Sigmoid colon (tissue), 7 donors: ENCODE results near the gene MYOZ2. TPM values are rescaled to one million over a fixed set of nuclear protein-coding genes. Genes with fewer than 3 reads are reported as not detected.

ENCODE experiments used
- DNase-seq: peaks from one replicate; pipeline ENCODE4 v3.0.0-alpha.2; 2019
- H3K27ac ChIP-seq, 4 donors: fragments of 200-600 bp; sonication (generic); one replicate each; pipeline ENCODE4 v1.5.1; 2016 to 2019; ENCODE audit warnings: mild to moderate bottlenecking in 1 of 4
- H3K27me3 ChIP-seq, 3 donors: fragments of 200-600 bp; sonication (generic); one replicate each; pipeline ENCODE4 v1.5.1; 2019; ENCODE audit warnings: mild to moderate bottlenecking in 1 of 3
- H3K36me3 ChIP-seq, 4 donors: fragments of 200-600 bp; sonication (generic); one replicate each; pipeline ENCODE4 v1.5.1; 2016 to 2019
- H3K4me1 ChIP-seq, 4 donors: fragments of 200-600 bp; sonication (generic); one replicate each; pipeline ENCODE4 v1.5.1; 2017 to 2019
- H3K4me3 ChIP-seq, 4 donors: fragments of 200-600 bp; sonication (generic); one replicate each; pipeline ENCODE4 v1.5.1; 2017 to 2019; ENCODE audit warnings: mild to moderate bottlenecking in 2 of 4, moderate library complexity in 1 of 4
- H3K9me3 ChIP-seq, 4 donors: fragments of 200-600 bp in 3 of 4; sonication (generic) in 3 of 4; one replicate each; pipeline versions ENCODE4 v1.5.1 to v1.6.1; 2013 to 2019
- EP300 ChIP-seq, 4 donors: sonication (generic); formaldehyde crosslinking; IDR thresholded peaks; one replicate each; pipeline ENCODE4 v1.6.1; 2017; ENCODE audit warnings: antibody characterized with exemption in 4 of 4
- POLR2A ChIP-seq, 2 donors: fragments of 450-650 bp; IDR thresholded peaks; one replicate each; pipeline ENCODE4 v1.6.1; 2016; ENCODE audit warnings: antibody characterized with exemption in 2 of 2, mild to moderate bottlenecking in 2 of 2, moderate library complexity in 2 of 2
- POLR2AphosphoS5 ChIP-seq, 4 donors: sonication (generic); formaldehyde crosslinking; IDR thresholded peaks; one replicate each; pipeline ENCODE4 v1.6.1; 2017; ENCODE audit warnings: antibody characterized with exemption in 4 of 4
- WGBS, 2 donors: extraction: QIAGEN DNeasy Blood & Tissue Kit; methylation state at CpG; one replicate each; pipeline ENCODE4 v1.1.7; 2013; 5-methylcytosine and 5-hydroxymethylcytosine counted together
- intact Hi-C: fragments of 100-400 bp; cut with DNase I; formaldehyde crosslinking; loops from one replicate; pipeline ENCODE4 v1.15.1; 2023
- polyA plus RNA-seq, 3 donors: library from polyadenylated mRNA; stranded (reverse); fragments of 200-250 nt; gene quantifications; one replicate each; pipeline ENCODE4 v1.2.3, GENCODE V29; 2013
- total RNA-seq, 4 donors: library from RNA; depleted of rRNA; stranded (reverse); fragments of >200 nt; gene quantifications; one replicate each; pipeline ENCODE4 v1.1.0, GENCODE V29; 2016
- TF ChIP-seq, protein P1 (sequence below), 4 experiments: fragments of 450-650 bp in 3 of 4; fragments of 200-600 bp in 1 of 4; IDR thresholded peaks; one replicate each; pipeline ENCODE4 v1.5.1; 2016 to 2019; ENCODE audit warnings: antibody characterized with exemption in 4 of 4, mild to moderate bottlenecking in 3 of 4, moderate library complexity in 2 of 4
- donor health status: healthy with polysubstance abuse.
- donor health status: Bipolar disorder and iron deficiency.
- donor health status: healthy.

Gene MYOZ2
- total RNA-seq (1 to 10 TPM in 1 of 4 donors, under 1 TPM in 3; 0.28 to 1.4 (median 0.82) TPM), polyA plus RNA-seq (under 1 TPM; 0.35 to 0.69 (median 0.60) TPM)

DNA sequence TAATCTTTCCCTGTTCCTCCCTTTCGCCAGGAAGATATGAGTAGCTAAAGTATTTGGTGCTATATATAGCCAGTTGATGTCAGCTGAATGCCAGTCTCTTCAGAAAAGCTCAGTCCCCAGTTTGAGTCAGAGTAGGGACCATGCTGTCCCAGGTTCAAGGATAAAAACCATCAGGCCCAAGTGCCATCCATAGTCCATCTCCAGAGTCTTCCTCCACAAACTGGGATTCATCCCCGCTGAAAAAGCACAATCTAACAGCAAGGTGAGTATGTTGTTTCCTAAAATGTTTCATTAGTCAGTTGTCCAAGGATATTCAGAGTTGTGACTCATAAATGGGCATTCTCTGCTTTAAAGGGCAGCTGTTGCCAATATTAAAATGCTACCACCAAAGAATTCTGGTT, at the start of gene MYOZ2:
TSS of gene MYOZ2 (plus strand) at position 112 of the 401 bp plus-strand sequence. CDS start 694 bp downstream, outside the sequence.
- 93 to 94% methylated on average over 2 of the region's 2 CpGs for WGBS, 2 donors
- H3K27me3 ChIP-seq = no peaks in the 10 kb centered on the region
- H3K4me3 ChIP-seq = no peak within 1 kb of the TSS
- H3K9me3 ChIP-seq = no peaks in the 10 kb centered on the region
- peak within 1 kb of the TSS in 1 of 4 donors; percentile 2 for H3K27ac ChIP-seq
- H3K4me1 ChIP-seq = peaks cover 0 to 14% (median 1%) of the 10 kb centered on the region in 4 donors
- TF ChIP-seq EP300 (IDR thresholded peaks at IDR 0.05) = no peak
- no peak for TF ChIP-seq POLR2A (IDR thresholded peaks at IDR 0.05)
- TF ChIP-seq, protein P1, sequence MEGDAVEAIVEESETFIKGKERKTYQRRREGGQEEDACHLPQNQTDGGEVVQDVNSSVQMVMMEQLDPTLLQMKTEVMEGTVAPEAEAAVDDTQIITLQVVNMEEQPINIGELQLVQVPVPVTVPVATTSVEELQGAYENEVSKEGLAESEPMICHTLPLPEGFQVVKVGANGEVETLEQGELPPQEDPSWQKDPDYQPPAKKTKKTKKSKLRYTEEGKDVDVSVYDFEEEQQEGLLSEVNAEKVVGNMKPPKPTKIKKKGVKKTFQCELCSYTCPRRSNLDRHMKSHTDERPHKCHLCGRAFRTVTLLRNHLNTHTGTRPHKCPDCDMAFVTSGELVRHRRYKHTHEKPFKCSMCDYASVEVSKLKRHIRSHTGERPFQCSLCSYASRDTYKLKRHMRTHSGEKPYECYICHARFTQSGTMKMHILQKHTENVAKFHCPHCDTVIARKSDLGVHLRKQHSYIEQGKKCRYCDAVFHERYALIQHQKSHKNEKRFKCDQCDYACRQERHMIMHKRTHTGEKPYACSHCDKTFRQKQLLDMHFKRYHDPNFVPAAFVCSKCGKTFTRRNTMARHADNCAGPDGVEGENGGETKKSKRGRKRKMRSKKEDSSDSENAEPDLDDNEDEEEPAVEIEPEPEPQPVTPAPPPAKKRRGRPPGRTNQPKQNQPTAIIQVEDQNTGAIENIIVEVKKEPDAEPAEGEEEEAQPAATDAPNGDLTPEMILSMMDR (IDR thresholded peaks at IDR 0.05) = no peak
- no peak for TF ChIP-seq POLR2AphosphoS5 (IDR thresholded peaks at IDR 0.05)
- no peak for DNase-seq
- intact Hi-C loops = no loop called here
- no peaks in the 10 kb centered on the region for H3K36me3 ChIP-seq

DNA sequence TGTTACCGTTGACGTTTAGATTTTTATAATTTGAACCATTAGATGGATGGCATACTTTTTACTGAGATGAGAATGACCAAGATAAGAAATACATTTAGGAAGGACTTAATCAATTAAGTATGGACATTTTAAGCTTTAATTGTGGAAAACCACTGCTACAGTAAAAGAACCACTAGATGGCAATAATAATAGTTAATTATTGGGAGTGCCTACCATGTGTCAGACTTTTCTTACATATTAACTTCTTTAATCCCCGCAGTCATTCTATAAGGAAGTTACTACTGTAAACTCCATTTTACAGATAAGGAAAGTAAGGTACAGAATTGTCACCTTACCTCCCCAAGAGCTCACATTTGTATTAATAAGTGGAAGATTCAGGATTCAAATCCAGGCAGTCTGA, 48.5 kb upstream of the MYOZ2 start:
- Histone ChIP-seq H3K4me3 (no peak overlapping the region), H3K27me3 (no peaks in the 10 kb centered on the region), H3K9me3 (peaks cover 0 to 2% (median 0%) of the 10 kb centered on the region in 4 donors), H3K4me1 (no peaks in the 10 kb centered on the region), H3K27ac (no peak overlapping the region), H3K36me3 (no peaks in the 10 kb centered on the region)
- no peak for DNase-seq
- no peak for TF ChIP-seq POLR2A (IDR thresholded peaks at IDR 0.05)
- TF ChIP-seq, protein P1 (IDR thresholded peaks at IDR 0.05) = no peak
- 68 to 77% methylated on average over 3 of the region's 3 CpGs for WGBS, 2 donors
- intact Hi-C loops = no loop called here

DNA sequence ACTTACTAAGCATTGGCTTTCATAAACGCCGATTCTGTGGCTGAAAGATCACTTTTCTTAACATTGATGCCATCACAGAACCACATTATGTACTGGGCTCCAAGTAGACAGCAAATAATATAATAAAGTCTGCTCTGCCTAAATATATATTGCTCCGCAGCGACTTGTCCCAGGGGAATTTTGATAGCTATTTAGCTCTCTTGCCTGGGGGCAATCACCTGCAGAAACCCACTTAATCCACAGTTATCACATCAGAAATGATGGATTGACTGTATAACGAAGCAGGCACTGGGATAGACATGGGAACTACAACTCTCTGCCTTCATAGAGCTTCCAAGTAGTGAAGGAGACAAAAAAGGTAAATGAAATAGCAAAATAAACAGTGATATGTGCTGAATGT, 48.0 kb upstream of the MYOZ2 start:
- intact Hi-C loops = no loop called here
- Histone ChIP-seq H3K27ac (no peak overlapping the region), H3K27me3 (no peaks in the 10 kb centered on the region), H3K4me1 (no peaks in the 10 kb centered on the region), H3K4me3 (no peak overlapping the region), H3K36me3 (no peaks in the 10 kb centered on the region), H3K9me3 (peaks cover 0 to 2% (median 0%) of the 10 kb centered on the region in 4 donors)
- DNase-seq = no peak
- TF ChIP-seq, protein P1 (IDR thresholded peaks at IDR 0.05) = no peak
- TF ChIP-seq EP300 (IDR thresholded peaks at IDR 0.05) (no peak), POLR2AphosphoS5 (IDR thresholded peaks at IDR 0.05) (no peak), POLR2A (IDR thresholded peaks at IDR 0.05) (no peak)
- 87 to 94% methylated on average over 5 of the region's 5 CpGs for WGBS, 2 donors

DNA sequence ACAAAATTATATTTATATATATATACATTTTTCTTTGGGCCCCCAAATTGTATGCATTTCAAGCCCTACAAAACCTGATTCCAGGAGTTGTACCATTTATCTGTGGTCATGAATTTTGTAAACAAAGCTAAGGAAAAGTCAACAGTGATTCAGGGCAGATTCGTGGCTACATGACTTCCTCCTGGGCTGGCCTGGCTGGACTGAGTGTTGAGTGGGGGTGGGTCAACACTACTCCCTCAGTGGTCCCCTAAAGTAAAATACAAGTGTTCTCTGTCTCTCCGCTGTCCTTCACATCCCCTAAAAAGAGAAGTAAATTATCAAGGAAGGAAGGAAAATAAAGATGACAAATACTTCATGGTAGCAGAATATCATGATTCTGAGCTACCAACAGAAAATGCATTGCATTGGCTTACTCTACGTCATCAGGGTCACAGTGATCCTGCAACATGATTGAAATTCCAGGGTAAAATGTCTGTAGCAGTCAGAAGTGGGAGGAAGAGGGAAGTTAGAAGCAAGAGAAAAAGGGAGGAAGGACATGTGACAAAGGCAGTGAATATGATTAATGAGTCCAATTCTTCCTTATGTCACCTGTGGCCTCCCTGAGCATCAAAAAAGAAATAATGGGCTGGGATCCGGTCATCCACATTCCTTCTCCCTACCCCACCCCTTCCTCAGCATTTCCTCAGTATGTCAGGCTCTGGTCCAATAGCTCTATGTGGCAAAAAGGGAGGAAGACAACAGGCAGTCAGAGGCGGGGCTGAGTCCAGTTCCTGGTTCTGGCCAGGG, 42.4 kb upstream of the MYOZ2 start:
- peaks cover 0 to 5% (median 0%) of the 10 kb centered on the region in 4 donors for H3K4me1 ChIP-seq
- no peaks in the 10 kb centered on the region for H3K36me3 ChIP-seq
- intact Hi-C loops = no loop called here
- no peaks in the 10 kb centered on the region for H3K9me3 ChIP-seq
- no peak overlapping the region for H3K27ac ChIP-seq
- 60 to 72% methylated on average over 5 of the region's 5 CpGs for WGBS, 2 donors
- DNase-seq = no peak
- no peak overlapping the region for H3K4me3 ChIP-seq
- TF ChIP-seq, protein P1 (IDR thresholded peaks at IDR 0.05) = no peak
- TF ChIP-seq POLR2AphosphoS5 (IDR thresholded peaks at IDR 0.05) (no peak), POLR2A (IDR thresholded peaks at IDR 0.05) (no peak), EP300 (IDR thresholded peaks at IDR 0.05) (no peak)
- no peaks in the 10 kb centered on the region for H3K27me3 ChIP-seq
